Natural killer cell (primary cell): ENCODE data around the gene PIP5K1B. TPM values are rescaled to one million over a fixed set of nuclear protein-coding genes. Genes with fewer than 3 reads are reported as not detected.

Experiments
- ATAC-seq, 3 donors: fragments of 150-1000 bp in 2 of 3; fragments of 200-7000 bp in 1 of 3; cut with Tn5 transposase; 1 replicate in 1 of 3; 2 replicates in 2 of 3; pipeline ENCODE4 v1.10.0; 2021; ENCODE audit warnings: mild to moderate bottlenecking in 2 of 3, moderate library complexity in 2 of 3
- DNase-seq, 2 donors: peaks; one replicate each; pipeline versions ENCODE4 v3.0.0 to v3.0.0-alpha.2; 2013 to 2021; ENCODE audit warnings: mixed read lengths in 1 of 2
- H3K27ac ChIP-seq: one replicate; pipeline ENCODE4 v1.5.1; 2013; ENCODE audit warnings: mild to moderate bottlenecking, low read length
- H3K27me3 ChIP-seq: one replicate; pipeline ENCODE4 v1.6.1; 2013; ENCODE audit warnings: low read length; ENCODE audit not compliant: control insufficient read depth, insufficient read depth
- H3K36me3 ChIP-seq: one replicate; pipeline ENCODE4 v1.6.1; 2013; ENCODE audit warnings: low read length; ENCODE audit not compliant: control insufficient read depth, insufficient read depth
- H3K4me1 ChIP-seq: one replicate; pipeline ENCODE4 v1.6.1; 2013; ENCODE audit warnings: low read length; ENCODE audit not compliant: control insufficient read depth, insufficient read depth
- H3K4me3 ChIP-seq: one replicate; pipeline ENCODE4 v1.5.1; 2013; ENCODE audit warnings: low read length
- H3K9me3 ChIP-seq: one replicate; pipeline ENCODE4 v1.6.1; 2013; ENCODE audit warnings: low read length; ENCODE audit not compliant: control insufficient read depth, insufficient read depth
- H3K27ac Mint-ChIP-seq, 2 donors: one replicate each; pipeline ENCODE4 v1.8.0; 2022; ENCODE audit warnings: mild to moderate bottlenecking in 2 of 2, mixed read lengths in 2 of 2, moderate library complexity in 1 of 2
- H3K27me3 Mint-ChIP-seq, 2 donors: one replicate each; pipeline ENCODE4 v1.8.0; 2022; ENCODE audit warnings: low read depth in 2 of 2, mixed read lengths in 2 of 2
- H3K36me3 Mint-ChIP-seq: one replicate; pipeline ENCODE4 v1.8.0; 2022; ENCODE audit warnings: mixed read lengths
- H3K4me1 Mint-ChIP-seq, 2 donors: one replicate each; pipeline ENCODE4 v1.8.0; 2022; ENCODE audit warnings: mixed read lengths in 2 of 2
- H3K4me3 Mint-ChIP-seq: one replicate; pipeline ENCODE4 v1.8.0; 2022; ENCODE audit warnings: mild to moderate bottlenecking, moderate library complexity, mixed read lengths
- H3K9me3 Mint-ChIP-seq, 2 donors: one replicate each; pipeline ENCODE4 v1.8.0; 2022; ENCODE audit warnings: mixed read lengths in 2 of 2
- CTCF ChIP-seq: fragments of 200-600 bp; IDR thresholded peaks from one replicate; pipeline ENCODE4 v1.8.0; 2022; ENCODE audit warnings: antibody characterized with exemption
- WGBS: methylation state at CpG from one replicate; pipeline ENCODE4 v1.1.7; 2013; ENCODE audit warnings: missing lambda C conversion rate; ENCODE audit not compliant: insufficient coverage; 5-methylcytosine and 5-hydroxymethylcytosine counted together
- intact Hi-C: fragments of 100-400 bp; cut with micrococcal nuclease; formaldehyde crosslinking; loops from one replicate; pipeline ENCODE4 v1.14.2; 2022
- total RNA-seq, 4 donors: library from RNA; stranded (reverse); fragments of 120-200 nt in 1 of 4; gene quantifications; one replicate each; pipeline versions ENCODE4 v1.2.3 to v1.2.4, GENCODE V29; 2013 to 2022

The PIP5K1B gene
- total RNA-seq, 3 donors from 2014 or later (not counting 1 experiment from before 2014, with no cell fraction given), result 0.73 to 3.4 (median 1.3) TPM

GRCh38 chr9:68782546-68782945, 77.5 kb downstream of the PIP5K1B start:
- H3K27ac Mint-ChIP-seq, result no peak overlapping the region
- Histone ChIP-seq H3K36me3 (peaks cover 4% of the 10 kb centered on the region), H3K27me3 (no peaks in the 10 kb centered on the region), H3K4me3 (no peak overlapping the region), H3K27ac (no peak overlapping the region), H3K4me1 (peaks cover 17% of the 10 kb centered on the region), H3K9me3 (no peaks in the 10 kb centered on the region)
- DNase-seq (no peak), ATAC-seq (no peak)
- no peaks in the 10 kb centered on the region for H3K36me3 Mint-ChIP-seq
- no peaks in the 10 kb centered on the region for H3K9me3 Mint-ChIP-seq
- WGBS, result 89% methylated on average over 3 of the region's 3 CpGs
- no peak overlapping the region for H3K4me3 Mint-ChIP-seq
- intact Hi-C loops, result loop anchor here (10.0 kb wide), 1 partner anchor 252 kb away; the partner anchor contains the start of gene FXN
- TF ChIP-seq CTCF, result no peak
- peaks cover 4 to 7% of the 10 kb centered on the region in 2 donors for H3K4me1 Mint-ChIP-seq
- no peaks in the 10 kb centered on the region for H3K27me3 Mint-ChIP-seq

- Histone ChIP-seq H3K36me3 (peaks cover 4% of the 10 kb centered on the region), H3K27me3 (no peaks in the 10 kb centered on the region), H3K9me3 (no peaks in the 10 kb centered on the region), H3K27ac (no peak overlapping the region), H3K4me3 (no peak overlapping the region), H3K4me1 (peaks cover 6% of the 10 kb centered on the region)
- Mint-ChIP-seq H3K4me1 (peaks cover 4 to 7% of the 10 kb centered on the region in 2 donors), H3K27ac (peak overlapping the region in 1 of 2 donors; percentile 8), H3K9me3 (no peaks in the 10 kb centered on the region), H3K36me3 (no peaks in the 10 kb centered on the region), H3K27me3 (no peaks in the 10 kb centered on the region), H3K4me3 (no peak overlapping the region)
- TF ChIP-seq CTCF, result no peak
- 80% methylated on average over 2 of the region's 2 CpGs for WGBS
- intact Hi-C loops, result loop anchor here (10.0 kb wide), 1 partner anchor 249 kb away; the partner anchor contains the start of gene FXN
- DNase-seq, result no peak
- no peak for ATAC-seq
Observed at GRCh38 chr9:68785965-68786364, 80.9 kb downstream of the PIP5K1B start.

GRCh38 chr9:68791169-68791568, 86.1 kb downstream of the PIP5K1B start:
- intact Hi-C loops, result no loop called here
- Histone ChIP-seq H3K27me3 (no peaks in the 10 kb centered on the region), H3K27ac (no peak overlapping the region), H3K4me1 (no peaks in the 10 kb centered on the region), H3K4me3 (no peak overlapping the region), H3K9me3 (no peaks in the 10 kb centered on the region), H3K36me3 (peaks cover 4% of the 10 kb centered on the region)
- no peaks in the 10 kb centered on the region for H3K9me3 Mint-ChIP-seq
- H3K36me3 Mint-ChIP-seq, result no peaks in the 10 kb centered on the region
- peaks cover under 1 to 3% of the 10 kb centered on the region in 2 donors for H3K27me3 Mint-ChIP-seq
- H3K27ac Mint-ChIP-seq, result no peak overlapping the region
- 96% methylated on average over 3 of the region's 3 CpGs for WGBS
- no peaks in the 10 kb centered on the region for H3K4me1 Mint-ChIP-seq
- TF ChIP-seq CTCF, result no peak
- no peak overlapping the region for H3K4me3 Mint-ChIP-seq
- ATAC-seq, result no peak
- no peak for DNase-seq
